DLD1 (cell line): ENCODE data around the gene JPH2.
"Not testable (repeated sequence)": the region's sequence is repeated elsewhere in the genome, so short reads cannot be mapped to it uniquely, and the experiment has no call there.

ENCODE experiments used
- in situ Hi-C: cut with HindIII; loops from 2 replicates; pipeline ENCODE4 v1.10.0; 2017; ENCODE audit warnings: low sequenced_read_pairs

Gene JPH2

DNA sequence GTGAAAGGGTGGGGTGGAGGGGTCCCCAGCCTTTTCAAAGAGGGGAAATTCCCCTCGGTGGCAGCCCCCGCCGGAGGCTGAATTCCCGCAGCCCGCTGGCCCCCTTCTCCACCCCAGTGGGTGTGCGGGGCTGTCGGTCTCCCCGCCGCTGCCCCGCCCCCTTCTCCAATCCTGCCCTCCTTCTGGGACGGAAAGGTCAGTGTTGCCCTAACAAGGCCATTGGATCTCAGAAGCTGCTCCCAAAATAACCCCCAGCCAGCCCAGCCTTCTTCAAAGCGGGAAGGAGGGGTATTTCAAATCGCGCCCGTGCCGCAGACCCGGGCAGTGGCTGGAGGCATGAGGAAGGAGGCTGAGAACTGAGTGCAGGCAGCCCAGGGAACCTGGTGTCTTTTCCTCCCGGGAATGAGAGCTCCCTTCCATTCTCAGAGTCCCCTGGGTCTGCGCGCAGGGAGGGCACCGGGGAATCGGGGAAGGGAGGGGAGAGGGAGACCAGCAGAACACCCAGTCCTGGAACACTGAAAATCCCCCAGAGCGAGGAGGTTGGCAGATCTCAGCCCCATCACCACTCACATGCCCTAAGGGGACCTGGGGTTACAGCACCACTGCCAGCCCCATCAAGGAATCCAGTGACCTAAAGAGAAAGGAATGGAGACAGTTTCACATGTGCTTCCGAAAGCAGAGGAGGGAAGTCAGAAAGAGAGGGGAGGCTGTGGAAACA is at the start of gene JPH2:
JPH2 (minus strand) TSS at position 135 of the 718 bp plus-strand sequence. CDS start 483 bp downstream, outside the sequence.
- in situ Hi-C loops = no loop called here

DNA sequence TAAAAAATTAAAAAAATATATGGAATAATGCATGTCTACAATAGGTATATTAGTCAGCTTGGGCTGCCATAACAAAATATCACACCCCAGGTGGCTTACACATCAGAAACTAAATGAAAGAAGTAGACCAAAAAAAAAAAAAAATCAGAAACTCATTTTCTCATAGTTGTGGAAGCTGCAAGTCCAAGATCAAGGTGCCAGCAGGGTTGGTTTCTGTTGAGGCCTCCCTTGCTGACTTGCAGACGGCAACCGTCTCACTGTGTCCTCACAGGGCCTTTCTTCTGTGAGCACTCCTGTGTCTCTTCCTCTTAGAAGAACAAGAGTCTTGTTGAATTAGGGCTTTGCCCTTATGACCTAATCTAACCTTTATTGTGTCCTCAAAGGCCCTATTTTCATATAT is 48.7 kb upstream of the JPH2 start:
- in situ Hi-C loops = no loop called here

- in situ Hi-C loops = no loop called here
These were observed 47.8 kb upstream of the JPH2 start for GRCh38 chr20:44234566-44235317.

- in situ Hi-C loops = no loop called here
These were observed 46.5 kb upstream of the JPH2 start for GRCh38 chr20:44233436-44234016.

GRCh38 chr20:44232469-44232856 is 45.5 kb upstream of the JPH2 start:
- in situ Hi-C loops = not testable (repeated sequence)

- in situ Hi-C loops = no loop called here
These were observed 44.9 kb upstream of the JPH2 start for GRCh38 chr20:44231713-44232468.

DNA sequence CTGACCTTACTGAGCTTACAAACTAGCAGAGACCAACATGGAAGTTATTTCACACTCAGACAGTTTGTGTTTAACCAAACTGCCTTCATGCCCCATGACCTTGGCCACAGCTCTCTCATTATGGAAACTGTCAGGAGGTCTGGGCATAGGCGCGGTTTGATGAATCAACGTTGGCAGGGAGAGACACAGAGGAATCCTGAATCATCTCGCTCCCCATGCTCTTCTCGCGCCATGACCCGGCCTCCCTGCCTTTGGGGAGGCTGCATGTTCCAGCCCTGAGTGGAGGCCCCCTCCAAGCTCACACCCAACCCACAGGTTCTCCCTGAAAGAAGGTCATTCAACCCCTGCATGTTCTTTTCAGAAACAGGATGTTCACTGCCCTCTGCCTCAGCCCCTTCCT is 44.2 kb upstream of the JPH2 start:
- in situ Hi-C loops = no loop called here

- in situ Hi-C loops = no loop called here
These were observed 41.7 kb upstream of the JPH2 start for GRCh38 chr20:44228465-44229258.

DNA sequence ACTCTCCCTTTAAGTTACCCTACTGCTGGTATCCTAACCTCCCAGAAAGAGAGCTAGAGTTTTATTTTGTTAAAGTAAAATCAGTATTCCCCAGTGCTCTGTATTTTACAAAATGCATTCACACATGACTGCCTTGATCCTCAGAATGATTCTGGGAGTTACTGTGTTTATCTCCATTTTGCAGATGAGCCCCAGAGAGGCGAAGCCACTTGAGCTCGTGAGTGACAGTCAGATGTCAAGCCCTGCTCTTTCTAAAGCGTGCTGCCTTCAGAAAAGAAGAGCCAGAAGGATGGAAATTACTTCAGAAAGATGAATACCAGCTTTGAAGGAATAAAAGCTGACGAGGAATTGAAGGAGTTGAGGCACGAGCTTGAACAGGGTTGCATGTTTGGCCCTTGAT is 37.6 kb upstream of the JPH2 start:
- in situ Hi-C loops = no loop called here

DNA sequence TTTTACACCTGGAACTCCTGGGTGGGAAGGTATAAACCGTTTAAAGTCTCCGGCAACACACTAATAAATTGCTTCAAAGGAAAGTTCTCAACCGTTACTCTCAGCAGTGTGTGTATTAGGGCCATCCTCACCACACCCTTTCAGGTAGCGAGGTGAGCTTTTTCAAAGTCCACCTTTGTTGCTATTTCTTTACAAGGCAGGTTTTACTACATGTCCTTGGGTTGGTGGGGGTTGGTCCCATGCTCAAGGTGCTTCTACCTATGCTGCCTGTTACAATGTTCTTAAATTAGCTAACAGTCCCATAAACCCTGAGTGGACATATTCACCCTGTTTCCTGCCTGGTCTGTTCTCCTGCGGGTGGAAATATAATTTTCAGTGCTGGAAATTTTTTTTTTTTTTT is 36.7 kb upstream of the JPH2 start:
- in situ Hi-C loops = no loop called here

DNA sequence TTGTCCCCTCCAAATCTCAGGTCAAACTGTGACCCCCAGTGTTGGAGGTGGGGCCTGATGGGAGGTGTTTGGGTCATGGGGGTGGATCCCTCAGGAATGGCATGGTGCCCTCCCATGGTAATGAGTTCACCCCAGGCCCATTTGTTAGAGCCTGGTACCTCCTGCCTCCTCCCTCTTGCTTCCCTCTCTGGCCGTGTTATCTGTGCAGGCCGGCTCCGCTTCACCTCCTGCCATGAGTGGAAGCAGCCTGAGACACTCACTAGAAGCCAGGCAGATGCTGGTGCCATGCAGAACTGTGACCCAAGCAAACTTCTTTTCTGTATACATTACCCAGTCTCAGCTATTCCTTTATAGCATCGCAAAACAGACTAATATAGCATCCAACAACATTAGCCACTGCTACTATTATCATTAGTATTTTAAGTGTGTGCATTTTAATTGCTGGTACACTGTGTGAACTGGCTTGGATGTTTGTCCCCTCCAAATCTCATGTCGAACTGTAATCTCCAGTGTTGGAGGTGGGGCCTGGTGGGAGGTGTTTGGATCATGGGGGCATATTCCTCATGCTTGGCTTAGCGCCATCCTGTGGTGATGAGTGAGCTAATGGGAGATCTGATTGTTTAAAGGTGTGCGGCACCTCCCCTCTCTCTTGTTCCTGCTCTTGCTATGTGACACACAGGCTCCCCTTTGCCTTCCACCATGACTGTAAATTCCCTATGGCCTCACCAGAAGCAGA is 35.8 kb upstream of the JPH2 start:
- in situ Hi-C loops = no loop called here

DNA sequence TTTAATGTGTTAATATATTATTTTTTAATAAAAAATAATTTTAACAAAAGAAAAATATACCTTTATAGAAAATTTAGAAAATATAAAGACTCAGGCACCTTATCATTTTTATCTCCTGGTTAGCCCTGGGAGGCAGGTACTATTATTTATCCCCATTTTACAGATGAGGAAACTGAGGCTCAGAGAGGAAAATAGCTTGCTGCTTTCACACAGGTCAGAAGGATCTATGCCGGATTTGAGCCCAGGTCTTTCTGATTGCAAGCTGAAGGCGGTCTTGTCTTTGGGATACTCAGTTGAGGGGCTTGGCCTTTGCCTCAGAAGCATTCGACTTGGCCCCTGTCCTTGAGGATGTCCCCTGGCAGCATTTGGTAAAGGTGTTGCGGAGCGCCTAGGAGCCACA is 35.0 kb upstream of the JPH2 start:
- in situ Hi-C loops = no loop called here

DNA sequence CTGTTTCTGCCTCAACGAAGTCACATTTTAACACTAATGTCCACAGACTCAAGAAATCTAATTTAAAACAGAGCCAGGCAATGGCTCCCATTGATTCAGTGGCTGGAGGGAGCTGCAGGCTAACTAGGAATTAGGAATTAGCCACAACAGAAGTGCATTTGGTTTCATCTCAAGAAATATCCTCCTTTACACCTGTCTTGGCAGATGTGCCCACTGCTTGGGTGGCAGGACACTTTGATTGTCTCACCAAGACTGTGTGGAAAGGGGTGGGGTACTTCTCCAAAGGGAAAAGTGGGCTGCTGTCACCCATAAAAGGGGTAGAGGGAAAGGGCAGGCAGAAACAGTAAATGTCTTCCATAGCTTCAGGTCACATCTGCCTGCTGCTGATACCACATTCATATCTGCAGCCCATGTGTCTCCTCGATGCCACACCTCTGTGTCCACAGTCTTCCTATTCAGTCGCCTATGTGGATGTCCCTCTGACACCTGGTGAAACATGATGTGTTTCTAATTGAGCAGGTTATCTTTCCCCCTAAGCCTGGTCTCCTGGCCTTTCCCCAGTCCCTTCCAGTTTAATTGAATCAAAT is 34.5 kb upstream of the JPH2 start:
- in situ Hi-C loops = no loop called here

DNA sequence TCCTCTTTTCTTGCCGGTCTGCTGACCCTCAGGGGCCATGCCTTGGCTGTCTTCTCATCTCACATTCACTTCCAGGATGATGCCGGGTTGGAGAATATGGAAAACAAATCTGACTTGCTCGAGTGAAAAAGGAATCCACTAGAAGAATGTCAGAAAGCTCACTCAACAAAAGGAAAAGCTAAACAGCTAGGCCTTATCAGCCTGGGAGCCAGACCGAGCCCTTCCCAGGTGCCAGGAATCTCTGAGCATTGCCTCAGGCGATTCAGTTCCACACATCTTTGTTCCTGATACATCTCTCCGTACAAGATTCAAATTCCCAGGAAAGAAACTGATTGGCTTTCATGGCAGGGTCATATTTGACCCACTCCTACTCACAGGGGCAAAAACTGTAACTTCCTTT is 32.8 kb upstream of the JPH2 start:
- in situ Hi-C loops = loop anchor here (10.0 kb wide), 1 partner anchor 245 kb away; no protein-coding TSS in a partner anchor

DNA sequence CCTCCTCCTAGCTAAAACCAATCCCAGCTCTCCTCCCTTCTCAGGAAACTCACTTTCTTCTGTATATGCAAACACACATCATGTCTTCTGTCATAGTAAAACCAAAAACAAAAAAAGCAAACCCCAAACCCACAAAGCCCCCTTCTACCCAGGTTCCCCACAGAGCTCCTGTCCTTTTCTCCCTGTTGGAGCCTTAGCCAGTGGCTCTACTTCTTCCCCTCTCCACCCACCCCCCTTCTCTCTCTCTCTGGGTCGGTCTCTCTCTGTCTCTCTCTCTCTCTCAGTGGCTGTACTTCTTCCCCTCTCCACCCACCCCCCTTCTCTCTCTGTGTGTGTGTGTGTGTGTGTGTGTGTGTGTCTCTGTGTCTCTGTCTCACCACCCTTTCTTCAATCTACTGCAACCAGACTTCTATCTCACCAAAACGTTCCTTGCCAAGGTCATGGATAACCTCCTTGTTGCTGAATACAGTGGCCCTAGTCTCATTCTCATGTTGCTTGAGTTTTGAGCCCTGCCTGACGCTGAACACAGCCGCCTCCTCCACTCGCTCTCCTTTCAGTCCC is 32.3 kb upstream of the JPH2 start:
- in situ Hi-C loops = loop anchor here (10.0 kb wide), 1 partner anchor 246 kb away; no protein-coding TSS in a partner anchor

DNA sequence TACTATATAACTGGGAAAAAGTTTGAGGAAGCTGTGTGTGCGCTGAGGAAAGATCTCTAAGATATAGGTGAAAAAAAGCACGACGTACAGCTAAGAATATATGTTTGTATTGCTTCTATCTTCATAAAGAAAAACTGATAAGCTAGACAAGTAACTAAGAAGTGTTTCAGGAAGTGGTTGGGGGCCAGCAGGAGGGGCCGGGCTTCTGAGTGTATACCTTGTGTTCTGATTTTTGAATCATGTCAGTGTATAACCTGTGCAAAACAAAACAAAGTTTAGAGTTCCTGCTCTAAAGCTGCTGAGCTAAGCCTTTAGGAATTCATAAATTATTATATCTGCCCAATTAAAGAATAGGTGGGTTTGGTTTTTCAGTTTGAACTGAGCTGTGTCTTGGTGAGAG is 31.5 kb upstream of the JPH2 start:
- in situ Hi-C loops = loop anchor here (10.0 kb wide), 1 partner anchor 246 kb away; no protein-coding TSS in a partner anchor

DNA sequence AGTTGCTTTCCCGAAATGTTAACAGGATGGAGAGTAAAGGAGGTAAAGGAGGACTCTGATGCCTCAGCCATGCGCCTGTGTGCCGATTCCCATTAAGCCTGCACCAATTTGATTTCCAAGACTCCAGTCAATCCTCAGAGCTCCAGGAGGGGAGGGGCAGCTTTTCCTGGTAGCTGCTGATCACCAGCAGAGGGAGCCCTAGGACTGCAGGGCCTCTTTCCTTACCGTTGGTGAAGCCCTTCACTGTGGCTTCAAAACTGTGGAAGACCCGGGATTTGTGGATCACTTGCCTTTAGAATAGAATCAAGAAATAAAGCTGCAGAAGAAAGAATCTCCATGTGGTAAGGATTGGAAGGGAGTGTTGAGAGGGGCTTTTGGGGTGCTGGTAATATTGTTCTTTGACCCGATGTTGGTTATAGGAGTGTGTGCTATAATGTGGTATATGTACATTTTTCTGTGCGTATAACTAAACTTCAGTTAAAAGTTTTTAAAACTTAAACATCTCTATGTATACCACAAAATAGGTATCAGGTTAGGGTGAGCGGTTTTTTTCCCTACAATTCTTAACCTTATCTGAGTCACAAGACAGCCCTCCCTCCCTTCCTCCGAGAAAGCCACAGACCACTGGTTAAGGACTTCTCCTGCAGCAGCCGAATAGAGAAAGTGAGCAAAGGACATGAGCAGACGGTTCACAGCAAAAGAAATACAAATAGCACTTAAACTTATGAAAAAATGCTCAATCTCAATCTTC is 30.5 kb upstream of the JPH2 start:
- in situ Hi-C loops = loop anchor here (10.0 kb wide), 1 partner anchor 247 kb away; no protein-coding TSS in a partner anchor

GRCh38 chr20:44215125-44215524 is 28.1 kb upstream of the JPH2 start:
- in situ Hi-C loops = loop anchor here (10.0 kb wide), 1 partner anchor 250 kb away; no protein-coding TSS in a partner anchor
